ENCODE results near the gene ABCF3. TPM values are rescaled to one million over a fixed set of nuclear protein-coding genes. Genes with fewer than 3 reads are reported as not detected.

The ABCF3 gene
- total and polyA plus RNA-seq, 7 donors = 44.1 to 108 (median 79.3) TPM

DNA sequence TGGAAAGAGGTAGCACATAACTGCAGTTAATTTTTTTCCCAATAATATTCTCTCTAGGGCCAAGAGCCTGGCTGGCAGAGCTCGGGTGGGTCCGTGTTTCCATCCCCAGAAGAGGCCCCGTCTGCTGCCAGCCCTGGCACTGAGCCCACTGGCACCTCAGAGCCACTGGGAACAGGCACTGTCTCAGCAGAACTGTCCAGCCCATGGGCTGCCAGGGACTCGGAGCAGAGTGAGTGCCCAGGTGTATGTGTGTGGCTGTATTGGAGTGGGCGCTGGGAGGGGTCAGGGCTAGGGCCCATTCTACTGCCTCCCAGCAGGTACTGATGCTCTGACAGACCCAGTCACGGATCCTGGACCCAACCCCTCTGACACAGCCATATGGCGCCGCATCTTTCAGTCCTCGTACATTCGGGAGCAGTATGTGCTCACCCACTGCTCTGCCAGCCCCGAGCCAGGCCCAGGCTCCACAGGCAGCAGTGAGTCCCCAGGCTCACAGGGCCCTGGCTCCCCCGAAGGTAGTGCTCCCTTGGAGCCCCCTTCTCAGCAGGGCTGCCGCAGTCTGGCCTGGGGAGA is 52.3 kb downstream of the ABCF3 start:
- no peak overlapping the region for H3K4me3 ChIP-seq
- peaks cover 4 to 15% of the 10 kb centered on the region in 2 donors for H3K36me3 ChIP-seq (ENCODE audit: insufficient read depth in 1 of 2, low read depth in 1 of 2)
- H3K4me1 ChIP-seq = no peaks in the 10 kb centered on the region
- TF ChIP-seq, protein P1, sequence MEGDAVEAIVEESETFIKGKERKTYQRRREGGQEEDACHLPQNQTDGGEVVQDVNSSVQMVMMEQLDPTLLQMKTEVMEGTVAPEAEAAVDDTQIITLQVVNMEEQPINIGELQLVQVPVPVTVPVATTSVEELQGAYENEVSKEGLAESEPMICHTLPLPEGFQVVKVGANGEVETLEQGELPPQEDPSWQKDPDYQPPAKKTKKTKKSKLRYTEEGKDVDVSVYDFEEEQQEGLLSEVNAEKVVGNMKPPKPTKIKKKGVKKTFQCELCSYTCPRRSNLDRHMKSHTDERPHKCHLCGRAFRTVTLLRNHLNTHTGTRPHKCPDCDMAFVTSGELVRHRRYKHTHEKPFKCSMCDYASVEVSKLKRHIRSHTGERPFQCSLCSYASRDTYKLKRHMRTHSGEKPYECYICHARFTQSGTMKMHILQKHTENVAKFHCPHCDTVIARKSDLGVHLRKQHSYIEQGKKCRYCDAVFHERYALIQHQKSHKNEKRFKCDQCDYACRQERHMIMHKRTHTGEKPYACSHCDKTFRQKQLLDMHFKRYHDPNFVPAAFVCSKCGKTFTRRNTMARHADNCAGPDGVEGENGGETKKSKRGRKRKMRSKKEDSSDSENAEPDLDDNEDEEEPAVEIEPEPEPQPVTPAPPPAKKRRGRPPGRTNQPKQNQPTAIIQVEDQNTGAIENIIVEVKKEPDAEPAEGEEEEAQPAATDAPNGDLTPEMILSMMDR (IDR thresholded peaks at IDR 0.05) = no peak
- DNase-seq (no peak), ATAC-seq (no peak)
- H3K27ac ChIP-seq = no peak overlapping the region
- 58 to 68% (median 61%) methylated on average over 13 of the region's 13 CpGs for WGBS, 3 donors
- H3K27me3 ChIP-seq (ENCODE audit: insufficient read depth in 3 of 3, low read length in 2 of 3) = peaks cover 0 to 4% (median 3%) of the 10 kb centered on the region in 3 donors
- H3K9me3 ChIP-seq = no peaks in the 10 kb centered on the region
- intact Hi-C loops (cut with DNase I) = no loop called here

DNA sequence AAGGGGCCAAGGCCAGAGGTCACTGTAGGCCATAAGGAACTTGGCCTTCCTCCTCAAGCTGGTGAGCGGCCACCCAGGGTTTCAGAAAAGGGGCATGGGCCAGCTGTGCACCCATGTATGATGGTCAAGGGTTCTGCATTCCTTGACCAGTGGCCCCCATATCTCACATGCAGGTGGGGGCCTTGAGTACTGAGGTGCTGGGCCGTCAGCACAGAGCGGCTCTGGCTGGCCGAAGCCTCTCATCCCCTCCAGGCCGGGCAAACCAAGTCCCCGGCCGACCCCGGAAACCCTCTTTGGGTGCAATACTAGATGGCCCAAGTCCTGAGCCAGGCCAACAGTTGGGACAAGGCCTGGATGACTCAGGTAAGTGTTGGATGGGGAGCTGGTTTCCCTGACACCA is 53.2 kb downstream of the ABCF3 start:
- Histone ChIP-seq H3K4me3 (no peak overlapping the region), H3K9me3 (no peaks in the 10 kb centered on the region), H3K27ac (no peak overlapping the region), H3K4me1 (no peaks in the 10 kb centered on the region), H3K27me3 (ENCODE audit: insufficient read depth in 3 of 3, low read length in 2 of 3) (peaks cover 0 to 3% (median 0%) of the 10 kb centered on the region in 3 donors), H3K36me3 (ENCODE audit: insufficient read depth in 1 of 2, low read depth in 1 of 2) (peaks cover 8 to 24% of the 10 kb centered on the region in 2 donors)
- TF ChIP-seq, protein P1 (IDR thresholded peaks at IDR 0.05) = no peak
- no peak for ATAC-seq
- DNase-seq = no peak
- WGBS, 3 donors = 88 to 95% (median 95%) methylated on average over 8 of the region's 8 CpGs
- intact Hi-C loops (cut with DNase I) = no loop called here

- no peak for DNase-seq
- Histone ChIP-seq H3K27ac (no peak overlapping the region), H3K36me3 (ENCODE audit: insufficient read depth in 1 of 2, low read depth in 1 of 2) (peaks cover 11 to 29% of the 10 kb centered on the region in 2 donors), H3K4me3 (no peak overlapping the region), H3K4me1 (no peaks in the 10 kb centered on the region), H3K27me3 (ENCODE audit: insufficient read depth in 3 of 3, low read length in 2 of 3) (peaks cover 0 to 3% (median 0%) of the 10 kb centered on the region in 3 donors), H3K9me3 (no peaks in the 10 kb centered on the region)
- ATAC-seq = no peak
- TF ChIP-seq, protein P1 (IDR thresholded peaks at IDR 0.05) = no peak
- intact Hi-C loops (cut with DNase I) = loop anchor here (5.0 to 10.0 kb wide), 2 partner anchors 85 to 92 kb away; partner anchors contain the start of gene DVL3 (in 1 of the 2)
- WGBS, 3 donors = 68 to 76% (median 72%) methylated on average over 7 of the region's 7 CpGs
Measured at GRCh38 chr3:184239708-184240107, 53.7 kb downstream of the ABCF3 start.

DNA sequence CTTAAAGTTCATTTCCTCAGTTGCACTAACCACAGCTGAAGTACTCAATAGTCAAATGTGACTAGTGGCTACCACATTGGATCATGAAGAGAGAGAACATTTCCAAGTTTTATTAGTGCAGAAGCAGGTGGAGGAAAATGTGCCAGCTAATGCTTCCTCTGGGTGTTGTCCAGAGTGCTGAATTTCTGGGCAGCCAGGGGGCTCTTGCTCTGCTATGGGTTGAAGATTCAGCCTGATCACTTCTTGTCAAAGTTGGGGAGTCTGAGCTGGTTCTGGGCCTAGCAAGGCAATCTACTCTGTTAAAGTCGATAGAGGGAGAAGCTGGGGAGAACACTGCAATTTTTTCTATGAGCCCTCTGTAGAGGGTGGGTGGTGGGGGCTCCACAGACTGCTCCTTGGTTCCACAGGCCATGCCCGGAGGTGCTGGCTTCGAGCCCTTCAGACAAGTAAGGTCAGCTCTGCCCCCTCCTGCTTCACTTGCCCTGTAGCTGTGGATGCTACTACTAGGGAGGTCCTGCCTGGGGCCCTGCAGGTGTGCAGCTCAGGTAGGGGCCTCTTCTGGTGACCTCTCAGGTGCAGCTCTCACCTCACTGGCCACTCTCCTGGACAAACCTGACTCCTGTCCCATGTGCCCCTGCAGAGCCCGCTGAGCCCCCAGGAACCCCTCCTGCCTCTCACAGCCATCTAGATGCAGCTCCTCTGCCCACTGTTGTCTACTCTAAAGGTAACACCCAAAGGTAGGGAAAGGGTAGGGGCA is 54.6 kb downstream of the ABCF3 start:
- Histone ChIP-seq H3K4me1 (no peaks in the 10 kb centered on the region), H3K36me3 (ENCODE audit: insufficient read depth in 1 of 2, low read depth in 1 of 2) (peaks cover 14 to 37% of the 10 kb centered on the region in 2 donors), H3K27me3 (ENCODE audit: insufficient read depth in 3 of 3, low read length in 2 of 3) (peaks cover 0 to 3% (median 0%) of the 10 kb centered on the region in 3 donors), H3K9me3 (no peaks in the 10 kb centered on the region), H3K4me3 (no peak overlapping the region), H3K27ac (no peak overlapping the region)
- peak in 3 of 4 donors; percentile 8 to 40 (median 9) for ATAC-seq
- intact Hi-C loops (cut with DNase I) = loop anchor here (5.0 to 10.0 kb wide), 2 partner anchors 86 to 93 kb away; partner anchors contain the start of gene DVL3 (in 1 of the 2)
- WGBS, 3 donors = 66 to 71% (median 69%) methylated on average over 4 of the region's 4 CpGs
- TF ChIP-seq, protein P1 (IDR thresholded peaks at IDR 0.05) = no peak
- DNase-seq = no peak

All from psoas muscle (tissue), 8 donors.